Activated naive CD4-positive, alpha-beta T cell treated with anti-CD3 and anti-CD28 coated beads for 36 hours (primary cell): ENCODE results near the gene ODC1. TPM values are rescaled to one million over a fixed set of nuclear protein-coding genes. Genes with fewer than 3 reads are reported as not detected.

Source experiments
- CTCF ChIA-PET: fragments of 350-600 bp; sonication (Branson Sonifier 250); formaldehyde crosslinking; loops from one replicate; lab custom pipeline; 2021; ENCODE audit warnings: antibody characterized with exemption; lab: Charles Lee
- DNase-seq: peaks from one replicate; pipeline ENCODE4 v3.0.0-alpha.2; 2020
- H3K27ac Mint-ChIP-seq: one replicate; pipeline ENCODE4 v1.8.0; 2021; ENCODE audit warnings: mild to moderate bottlenecking, mixed read lengths
- H3K27me3 Mint-ChIP-seq: one replicate; pipeline ENCODE4 v1.8.0; 2021; ENCODE audit warnings: low read depth, mixed read lengths
- H3K36me3 Mint-ChIP-seq: one replicate; pipeline ENCODE4 v1.8.0; 2021; ENCODE audit warnings: low read depth, mixed read lengths
- H3K4me1 Mint-ChIP-seq: one replicate; pipeline ENCODE4 v1.8.0; 2021; ENCODE audit warnings: low read depth, mixed read lengths
- H3K4me3 Mint-ChIP-seq: one replicate; pipeline ENCODE4 v1.8.0; 2021; ENCODE audit warnings: mild to moderate bottlenecking, moderate library complexity, mixed read lengths
- H3K9me3 Mint-ChIP-seq: one replicate; pipeline ENCODE4 v1.8.0; 2021; ENCODE audit warnings: mixed read lengths
- intact Hi-C: fragments of 100-400 bp; cut with micrococcal nuclease; formaldehyde crosslinking; loops from one replicate; pipeline ENCODE4 v1.15.1; 2023
- total RNA-seq, 2 experiments: library from RNA; stranded (reverse); gene quantifications; one replicate each; pipeline ENCODE4 v1.2.3, GENCODE V29; 2021

ODC1 gene
- total RNA-seq, 2 experiments from 2014 or later = 174 to 177 TPM

GRCh38 chr2:10476723-10477442, 28.8 kb upstream of the ODC1 start:
- intact Hi-C loops = no loop called here
- CTCF ChIA-PET = no interaction called here
- H3K27ac Mint-ChIP-seq = no peak overlapping the region
- DNase-seq = no peak
- peaks cover 12% of the 10 kb centered on the region for H3K4me1 Mint-ChIP-seq
- H3K4me3 Mint-ChIP-seq = no peak overlapping the region
- no peaks in the 10 kb centered on the region for H3K27me3 Mint-ChIP-seq
- H3K36me3 Mint-ChIP-seq = no peaks in the 10 kb centered on the region
- H3K9me3 Mint-ChIP-seq = no peaks in the 10 kb centered on the region

DNA sequence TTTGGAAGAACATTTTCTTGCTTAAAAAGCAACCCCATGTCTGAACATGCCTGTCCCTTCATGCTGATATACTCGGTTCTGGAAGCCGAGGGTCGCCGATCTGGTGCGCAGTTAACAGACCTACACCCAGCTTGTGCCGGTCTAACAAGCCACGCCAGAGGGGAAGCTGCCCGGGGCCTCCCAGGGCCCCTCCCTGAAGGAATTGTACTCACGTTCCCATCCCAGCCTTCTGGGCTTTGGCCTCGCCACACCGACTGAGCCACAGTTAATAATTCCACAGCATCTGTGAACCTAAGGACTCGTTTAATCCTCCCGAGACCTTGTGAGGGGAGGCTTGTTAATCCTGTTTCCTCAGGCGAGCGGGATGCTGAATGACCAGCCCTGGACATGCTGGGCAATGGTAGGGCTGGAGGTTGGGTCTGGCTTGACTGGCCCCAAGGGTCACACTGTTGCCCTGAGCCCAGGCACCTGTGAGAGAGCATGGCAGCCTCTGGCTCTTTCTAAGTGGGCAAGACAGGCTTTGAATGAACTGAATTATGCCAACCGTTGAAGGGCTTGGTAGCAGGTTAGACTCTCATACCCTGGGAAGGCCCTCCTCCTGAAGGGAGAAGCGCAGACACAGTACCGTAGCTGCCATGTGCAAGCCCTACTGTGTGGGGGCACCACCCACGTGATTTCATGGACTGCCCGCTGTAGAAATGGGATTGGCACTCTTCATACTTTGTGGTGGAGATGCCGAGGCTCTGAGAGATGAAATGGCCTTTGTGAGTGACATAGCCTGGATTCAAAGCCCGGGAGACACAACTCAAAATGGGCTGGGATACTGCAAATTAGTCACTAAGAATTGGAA, 27.9 kb upstream of the ODC1 start:
- no peak overlapping the region for H3K4me3 Mint-ChIP-seq
- no peak overlapping the region for H3K27ac Mint-ChIP-seq
- no peaks in the 10 kb centered on the region for H3K9me3 Mint-ChIP-seq

DNA sequence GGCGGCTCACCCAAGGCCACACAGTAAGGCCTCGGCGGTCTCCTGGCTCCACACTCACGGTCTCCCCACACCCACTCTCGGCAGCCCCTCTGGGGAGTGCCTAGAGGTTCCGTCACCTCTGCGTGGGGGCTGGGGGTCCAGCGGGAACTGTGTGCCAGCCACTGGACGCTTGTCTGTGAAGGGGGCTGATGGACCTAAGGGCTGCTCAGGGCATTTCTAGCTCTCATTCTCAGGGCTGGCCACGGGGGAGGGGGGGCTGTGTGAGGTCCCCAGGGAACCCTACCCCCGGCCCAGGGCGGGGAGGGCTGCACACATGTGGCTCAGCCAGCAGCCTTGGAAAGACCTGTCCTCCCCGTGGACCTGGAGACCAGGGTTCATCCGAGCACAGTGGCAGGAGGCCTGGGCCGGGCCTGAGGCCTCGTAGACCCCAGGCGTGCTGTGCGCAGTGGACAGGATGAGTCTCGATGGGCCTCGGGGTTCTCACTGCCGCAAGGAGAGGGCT, 27.1 kb upstream of the ODC1 start:
- H3K27me3 Mint-ChIP-seq = no peaks in the 10 kb centered on the region
- DNase-seq = no peak
- no peak overlapping the region for H3K4me3 Mint-ChIP-seq
- H3K27ac Mint-ChIP-seq = no peak overlapping the region
- intact Hi-C loops = no loop called here
- H3K36me3 Mint-ChIP-seq = no peaks in the 10 kb centered on the region
- CTCF ChIA-PET = no interaction called here
- H3K4me1 Mint-ChIP-seq = peaks cover 12% of the 10 kb centered on the region
- no peaks in the 10 kb centered on the region for H3K9me3 Mint-ChIP-seq

More for the DNA sequence above, 27.9 kb upstream of the ODC1 start:
- no peak for DNase-seq
- CTCF ChIA-PET = no interaction called here
- intact Hi-C loops = no loop called here
- H3K36me3 Mint-ChIP-seq = no peaks in the 10 kb centered on the region
- H3K27me3 Mint-ChIP-seq = no peaks in the 10 kb centered on the region
- H3K4me1 Mint-ChIP-seq = peaks cover 12% of the 10 kb centered on the region

DNA sequence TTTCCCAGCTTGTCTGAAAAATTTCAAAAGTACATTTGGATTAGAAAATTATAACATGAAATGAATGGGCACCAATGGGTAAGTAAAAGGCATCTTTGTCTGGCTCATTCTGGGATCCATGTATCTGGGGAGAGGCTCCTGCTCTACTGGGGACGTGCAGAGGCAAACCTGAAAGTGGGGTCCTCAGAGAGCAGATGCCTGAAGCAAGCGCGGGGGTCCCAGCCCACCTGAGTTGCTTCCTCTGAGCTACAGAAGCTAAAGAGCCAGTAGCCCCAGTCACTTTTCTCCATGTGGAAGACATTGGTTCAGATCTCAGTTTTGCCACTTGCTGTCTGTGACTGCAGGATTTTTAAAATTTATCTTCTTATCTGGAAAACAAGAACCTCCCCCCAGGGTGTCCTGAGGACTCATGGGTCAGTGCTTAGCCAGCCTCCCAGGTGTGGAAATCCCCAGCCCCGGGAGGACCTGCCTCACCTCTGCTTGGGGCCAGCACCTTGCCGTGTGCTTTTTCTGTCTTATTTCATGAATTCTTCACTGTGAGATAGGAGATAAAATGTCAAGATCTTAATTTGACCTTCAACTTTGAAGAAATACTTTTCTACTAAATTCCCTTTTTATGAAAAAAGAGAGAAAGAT, 25.1 kb upstream of the ODC1 start:
- intact Hi-C loops = no loop called here
- CTCF ChIA-PET = no interaction called here
- DNase-seq = no peak
- Mint-ChIP-seq H3K27ac (no peak overlapping the region), H3K4me3 (no peak overlapping the region), H3K36me3 (no peaks in the 10 kb centered on the region), H3K4me1 (peaks cover 12% of the 10 kb centered on the region), H3K9me3 (no peaks in the 10 kb centered on the region), H3K27me3 (no peaks in the 10 kb centered on the region)

DNA sequence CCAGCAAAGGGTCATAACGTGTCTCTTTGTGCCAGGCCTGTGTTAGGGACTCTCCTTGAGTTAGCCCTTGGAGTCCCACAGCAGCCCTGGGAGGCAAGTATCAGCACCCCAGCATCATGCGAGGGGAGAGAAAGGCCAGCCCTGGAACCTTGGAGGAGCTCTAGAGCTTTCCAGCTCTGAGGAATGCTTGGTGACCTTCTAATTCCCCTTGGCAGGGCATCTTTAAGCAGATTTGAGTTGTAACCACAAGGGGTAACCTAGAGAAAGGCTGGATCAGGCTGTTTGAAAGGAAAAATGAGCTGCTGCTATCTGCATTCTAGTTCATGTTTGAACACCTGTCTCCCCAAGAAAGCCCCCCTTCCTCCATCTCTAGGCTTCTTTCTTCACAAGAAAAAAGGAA, 23.8 kb upstream of the ODC1 start:
- H3K9me3 Mint-ChIP-seq = no peaks in the 10 kb centered on the region
- H3K4me1 Mint-ChIP-seq = peaks cover 2% of the 10 kb centered on the region
- CTCF ChIA-PET = no interaction called here
- DNase-seq = no peak
- H3K4me3 Mint-ChIP-seq = no peak overlapping the region
- H3K27me3 Mint-ChIP-seq = no peaks in the 10 kb centered on the region
- H3K27ac Mint-ChIP-seq = no peak overlapping the region
- intact Hi-C loops = no loop called here
- no peaks in the 10 kb centered on the region for H3K36me3 Mint-ChIP-seq

DNA sequence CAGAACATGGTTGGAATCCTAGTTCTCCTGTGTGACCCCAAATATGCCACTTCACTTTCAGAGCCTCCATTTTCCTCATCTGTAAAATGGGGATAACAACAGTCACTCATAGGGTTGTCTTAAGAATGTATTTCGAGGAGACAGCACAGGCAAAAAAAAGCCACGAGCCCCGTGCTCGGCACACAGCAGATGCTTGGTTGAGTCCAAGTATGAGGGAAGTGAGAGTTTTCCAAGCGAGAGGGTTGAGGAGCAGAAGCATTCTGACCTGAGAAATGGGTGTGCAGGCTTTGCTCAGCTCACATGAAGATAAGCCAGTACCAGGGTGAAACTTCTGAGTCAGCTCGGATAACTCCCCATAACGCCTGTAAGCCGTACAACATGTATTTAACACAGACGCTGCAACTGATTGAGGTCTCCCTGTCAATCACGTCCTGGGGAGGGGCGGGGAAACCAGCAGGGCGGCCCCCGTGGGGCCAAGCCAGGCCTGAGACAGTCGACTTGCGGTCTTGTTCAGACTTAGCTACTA, 23.0 kb upstream of the ODC1 start:
- CTCF ChIA-PET = no interaction called here
- Mint-ChIP-seq H3K4me1 (no peaks in the 10 kb centered on the region), H3K27ac (no peak overlapping the region), H3K4me3 (no peak overlapping the region), H3K27me3 (no peaks in the 10 kb centered on the region), H3K9me3 (no peaks in the 10 kb centered on the region), H3K36me3 (no peaks in the 10 kb centered on the region)
- intact Hi-C loops = no loop called here
- DNase-seq = no peak

- no peak for DNase-seq
- H3K9me3 Mint-ChIP-seq = no peaks in the 10 kb centered on the region
- no peaks in the 10 kb centered on the region for H3K36me3 Mint-ChIP-seq
- no peak overlapping the region for H3K27ac Mint-ChIP-seq
- no peaks in the 10 kb centered on the region for H3K27me3 Mint-ChIP-seq
- no peak overlapping the region for H3K4me3 Mint-ChIP-seq
- CTCF ChIA-PET = no interaction called here
- intact Hi-C loops = no loop called here
- H3K4me1 Mint-ChIP-seq = no peaks in the 10 kb centered on the region
These were observed 22.0 kb upstream of the ODC1 start for GRCh38 chr2:10469955-10470608.

DNA sequence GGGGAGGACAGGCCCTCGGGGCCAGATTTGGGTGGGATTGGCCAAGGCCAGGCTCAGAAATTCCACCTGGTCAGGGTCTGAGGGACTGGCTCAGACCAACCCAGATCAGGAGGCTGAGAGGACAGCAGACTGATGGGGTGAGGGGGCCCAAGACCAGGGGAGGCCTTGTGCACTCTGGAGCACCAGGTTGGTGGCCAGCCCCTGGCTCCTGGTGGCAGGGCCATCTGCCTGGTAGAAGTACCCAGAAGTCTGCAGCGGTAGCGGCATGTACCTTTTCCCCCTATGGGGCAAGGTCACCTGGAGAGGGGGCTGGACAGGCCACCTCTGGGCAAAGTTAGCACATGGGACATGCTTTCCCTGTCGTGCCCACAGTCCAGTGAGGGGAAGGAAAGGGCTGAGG, 21.2 kb upstream of the ODC1 start:
- Mint-ChIP-seq H3K4me1 (no peaks in the 10 kb centered on the region), H3K36me3 (no peaks in the 10 kb centered on the region), H3K9me3 (no peaks in the 10 kb centered on the region)

DNA sequence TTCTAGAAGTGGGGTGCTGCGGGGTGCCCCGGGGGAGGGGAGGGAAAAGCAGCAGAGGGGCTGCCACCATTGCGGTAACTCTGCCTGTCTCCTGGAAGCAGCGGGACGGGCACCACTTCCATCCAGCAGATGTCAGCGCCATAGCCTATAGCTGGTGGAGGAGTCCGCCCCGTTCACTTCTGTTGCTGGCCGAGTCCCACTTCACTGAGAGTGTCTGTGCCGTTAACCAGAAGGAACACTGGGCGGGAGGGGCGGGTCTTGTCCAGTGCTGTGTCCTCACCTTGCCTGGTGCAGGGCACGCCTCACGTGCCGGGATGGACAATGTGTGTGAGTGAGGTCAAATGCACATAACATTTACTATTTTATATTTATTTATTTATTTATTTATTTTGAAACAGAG, 19.3 kb upstream of the ODC1 start:
- intact Hi-C loops = no loop called here
- no peak for DNase-seq
- CTCF ChIA-PET = no interaction called here
- H3K36me3 Mint-ChIP-seq = no peaks in the 10 kb centered on the region
- no peaks in the 10 kb centered on the region for H3K4me1 Mint-ChIP-seq
- H3K9me3 Mint-ChIP-seq = no peaks in the 10 kb centered on the region
- H3K4me3 Mint-ChIP-seq = no peak overlapping the region
- no peak overlapping the region for H3K27ac Mint-ChIP-seq
- no peaks in the 10 kb centered on the region for H3K27me3 Mint-ChIP-seq

More for the DNA sequence above, 21.2 kb upstream of the ODC1 start:
- H3K27ac Mint-ChIP-seq = no peak overlapping the region
- no peak overlapping the region for H3K4me3 Mint-ChIP-seq
- intact Hi-C loops = no loop called here
- no peak for DNase-seq
- no peaks in the 10 kb centered on the region for H3K27me3 Mint-ChIP-seq
- CTCF ChIA-PET = interaction anchor here (0.5 kb wide), 1 partner anchor 123 kb away, joined by 3 read pairs; no protein-coding TSS in a partner anchor

- intact Hi-C loops = no loop called here
- Mint-ChIP-seq H3K4me1 (no peaks in the 10 kb centered on the region), H3K27ac (no peak overlapping the region)
These were observed 18.7 kb upstream of the ODC1 start for GRCh38 chr2:10466801-10467200.

GRCh38 chr2:10465910-10466309, 17.8 kb upstream of the ODC1 start:
- no peaks in the 10 kb centered on the region for H3K4me1 Mint-ChIP-seq
- H3K36me3 Mint-ChIP-seq = no peaks in the 10 kb centered on the region
- no peak overlapping the region for H3K4me3 Mint-ChIP-seq
- CTCF ChIA-PET = no interaction called here
- no peak overlapping the region for H3K27ac Mint-ChIP-seq
- no peak for DNase-seq
- intact Hi-C loops = no loop called here
- no peaks in the 10 kb centered on the region for H3K27me3 Mint-ChIP-seq
- no peaks in the 10 kb centered on the region for H3K9me3 Mint-ChIP-seq

More at GRCh38 chr2:10466801-10467200, 18.7 kb upstream of the ODC1 start:
- no peak overlapping the region for H3K4me3 Mint-ChIP-seq
- CTCF ChIA-PET = no interaction called here
- no peaks in the 10 kb centered on the region for H3K27me3 Mint-ChIP-seq
- no peak for DNase-seq
- no peaks in the 10 kb centered on the region for H3K9me3 Mint-ChIP-seq
- no peaks in the 10 kb centered on the region for H3K36me3 Mint-ChIP-seq
